OCI-LY7 (cell line): Measurements from ENCODE around the gene SPIN3.

ENCODE experiments used
- CTCF ChIP-seq: fragments of 200-600 bp; sonication (generic); conservative IDR thresholded peaks from 2 replicates; pipeline ENCODE4 v1.5.1; 2014; ENCODE audit warnings: mild to moderate bottlenecking, antibody characterized with exemption, low read length, moderate library complexity, mixed read lengths
- EZH2phosphoT487 ChIP-seq: fragments of 200-600 bp; sonication (generic); IDR thresholded peaks from 2 replicates; pipeline ENCODE4 v1.6.1; 2018; ENCODE audit warnings: low read depth, borderline replicate concordance, mild to moderate bottlenecking, mixed run types, antibody characterized with exemption, low read length, moderate library complexity, mixed read lengths

- TF ChIP-seq CTCF (no peak), EZH2phosphoT487 (no peak)
Observed at GRCh38 chrX:56947699-56948098, 47.6 kb downstream of the SPIN3 start.
